SK-N-SH (cell line): ENCODE measurements around the gene LAGE3. TPM values are rescaled to one million over a fixed set of nuclear protein-coding genes. Genes with fewer than 3 reads are reported as not detected.
A peak's percentile ranks its signal among the peaks of the same experiment; 100 is the strongest.

Source experiments
- CTCF ChIA-PET: fragments of 300-600, 350-600 bp; formaldehyde crosslinking; extraction: SDS; loops from one replicate; lab custom pipeline; 2021; lab: Yijun Ruan, JAX
- POLR2A ChIA-PET: fragments of 350-600 bp; sonication (Branson Sonifier 250); formaldehyde crosslinking; extraction: SDS; loops from one replicate; lab custom pipeline; 2020; ENCODE audit warnings: antibody characterized with exemption, inconsistent platforms; lab: Yijun Ruan, JAX
- DNase-seq: peaks from one replicate; pipeline ENCODE4 v3.0.0; 2012
- H2AFZ ChIP-seq: fragments of 200-600 bp; sonication (generic); 2 replicates; pipeline ENCODE4 v1.8.1; 2016; ENCODE audit warnings: antibody characterized with exemption, mild to moderate bottlenecking, low read depth
- H3F3A ChIP-seq: fragments of 200-600 bp; sonication (generic); replicated peaks from 2 replicates; pipeline ENCODE3; 2016; ENCODE audit warnings: antibody characterized with exemption, mild to moderate bottlenecking; ENCODE audit not compliant: insufficient read depth
- H3K27ac ChIP-seq, 2 experiments: fragments of 200-500 bp in 1 of 2; fragments of 200-600 bp in 1 of 2; sonication (Bioruptor generic) in 1 of 2; sonication (generic), shearing (Covaris generic) in 1 of 2; 2 replicates each; pipeline versions ENCODE4 v1.5.1 to v1.6.1; 2014 to 2016; ENCODE audit warnings: low read depth in 2 of 2, inconsistent platforms in 1 of 2, low read length in 1 of 2, mild to moderate bottlenecking in 1 of 2, mixed read lengths in 1 of 2
- H3K27me3 ChIP-seq: fragments of 200-600 bp; sonication (generic), shearing (Covaris generic); 2 replicates; pipeline ENCODE4 v1.6.1; 2016; ENCODE audit warnings: mixed run types; ENCODE audit not compliant: insufficient read depth
- H3K36me3 ChIP-seq, 2 experiments: fragments of 200-500 bp in 1 of 2; fragments of 200-600 bp in 1 of 2; sonication (Bioruptor generic) in 1 of 2; sonication (generic) in 1 of 2; replicated peaks in 1 of 2; 2 replicates each; pipeline versions ENCODE3 to v1.5.1; 2014 to 2016; ENCODE audit warnings: low read length in 1 of 2, mild to moderate bottlenecking in 1 of 2; ENCODE audit not compliant: insufficient read depth in 2 of 2, control insufficient read depth in 1 of 2
- H3K4me1 ChIP-seq, 2 experiments: fragments of 200-500 bp in 1 of 2; fragments of 200-600 bp in 1 of 2; sonication (Bioruptor generic) in 1 of 2; sonication (generic), shearing (Covaris generic) in 1 of 2; 2 replicates each; pipeline versions ENCODE4 v1.5.1 to v1.6.1; 2014 to 2016; ENCODE audit warnings: low read depth in 1 of 2, low read length in 1 of 2, mixed run types in 1 of 2; ENCODE audit not compliant: insufficient read depth in 2 of 2, control insufficient read depth in 1 of 2
- H3K4me2 ChIP-seq: fragments of 200-600 bp; sonication (generic), shearing (Covaris generic); 2 replicates; pipeline ENCODE4 v1.6.1; 2017; ENCODE audit warnings: mixed run types
- H3K4me3 ChIP-seq, 2 experiments: fragments of 200-500 bp in 1 of 2; fragments of 200-600 bp in 1 of 2; sonication (Bioruptor generic) in 1 of 2; sonication (generic), shearing (Covaris generic) in 1 of 2; 2 replicates each; pipeline versions ENCODE4 v1.5.1 to v1.8.1; 2014 to 2016; ENCODE audit warnings: low read depth in 2 of 2, inconsistent platforms in 1 of 2, low read length in 1 of 2, mild to moderate bottlenecking in 1 of 2, mixed read lengths in 1 of 2, moderate library complexity in 1 of 2
- H3K79me2 ChIP-seq: fragments of 200-600 bp; sonication (generic); 2 replicates; pipeline ENCODE4 v1.8.1; 2017; ENCODE audit warnings: mild to moderate bottlenecking; ENCODE audit not compliant: insufficient read depth
- H3K9ac ChIP-seq: fragments of 200-600 bp; sonication (generic); 2 replicates; pipeline ENCODE4 v1.6.1; 2017; ENCODE audit warnings: mixed run types
- H3K9me2 ChIP-seq: fragments of 200-600 bp; sonication (generic); 2 replicates; pipeline ENCODE4 v1.6.1; 2017; ENCODE audit warnings: mixed run types
- H3K9me3 ChIP-seq: fragments of 200-600 bp; sonication (generic); 2 replicates; pipeline ENCODE4 v1.6.1; 2017; ENCODE audit warnings: mixed run types, mild to moderate bottlenecking, moderate library complexity
- H4K20me1 ChIP-seq: fragments of 200-600 bp; sonication (generic); 2 replicates; pipeline ENCODE4 v1.6.1; 2017; ENCODE audit warnings: mild to moderate bottlenecking, mixed run types; ENCODE audit not compliant: insufficient read depth
- CTCF ChIP-seq: fragments of 200-600 bp; sonication (generic); IDR thresholded peaks from 2 replicates; pipeline ENCODE4 v1.6.1; 2017; ENCODE audit warnings: antibody characterized with exemption, mild to moderate bottlenecking, moderate library complexity
- EZH2phosphoT487 ChIP-seq: fragments of 200-600 bp; sonication (generic); IDR thresholded peaks from 2 replicates; pipeline ENCODE4 v1.6.1; 2017; ENCODE audit warnings: low read depth, mixed run types, mild to moderate bottlenecking, antibody characterized with exemption, moderate library complexity, borderline replicate concordance
- FOXM1 ChIP-seq: IDR thresholded peaks from 2 replicates; pipeline ENCODE4 v1.4.0; 2012; ENCODE audit warnings: low read depth, mild to moderate bottlenecking
- GABPA ChIP-seq: IDR thresholded peaks from 2 replicates; pipeline ENCODE4 v1.4.0; 2012; ENCODE audit warnings: low read depth, mild to moderate bottlenecking
- JUND ChIP-seq: IDR thresholded peaks from 2 replicates; pipeline ENCODE4 v1.4.0; 2012
- MAX ChIP-seq: IDR thresholded peaks from 2 replicates; pipeline ENCODE4 v1.4.0; 2012; ENCODE audit warnings: low read depth
- MXI1 ChIP-seq: IDR thresholded peaks from 2 replicates; pipeline ENCODE4 v1.6.1; 2012; ENCODE audit warnings: mild to moderate bottlenecking, low read depth, low read length, improper control_type of control experiment
- NRF1 ChIP-seq: IDR thresholded peaks from 2 replicates; pipeline ENCODE4 v1.6.1; 2012; ENCODE audit warnings: low read depth, mild to moderate bottlenecking, low read length
- PBX3 ChIP-seq: IDR thresholded peaks from 2 replicates; pipeline ENCODE4; 2012
- POLR2AphosphoS5 ChIP-seq: IDR thresholded peaks from 2 replicates; pipeline ENCODE4 v1.6.1; 2012; ENCODE audit warnings: low read depth, low read length
- RAD21 ChIP-seq: IDR thresholded peaks from 2 replicates; pipeline ENCODE4 v1.6.1; 2012; ENCODE audit warnings: mild to moderate bottlenecking, low read length
- SIN3A ChIP-seq: IDR thresholded peaks from 2 replicates; pipeline ENCODE4 v1.6.1; 2012; ENCODE audit warnings: low read depth, mild to moderate bottlenecking, low read length, moderate library complexity, borderline replicate concordance
- SMC3 ChIP-seq: IDR thresholded peaks from 2 replicates; pipeline ENCODE4 v1.6.1; 2012; ENCODE audit warnings: low read depth, low read length, improper control_type of control experiment
- TAF1 ChIP-seq: IDR thresholded peaks from 2 replicates; pipeline ENCODE4 v1.6.1; 2012; ENCODE audit warnings: low read depth, mild to moderate bottlenecking, low read length, moderate library complexity, borderline replicate concordance
- TCF12 ChIP-seq: IDR thresholded peaks from 2 replicates; pipeline ENCODE4 v1.4.0; 2012
- WGBS: methylation state at CpG from one replicate; pipeline ENCODE4 v1.1.6; 2017; ENCODE audit warnings: low lambda C conversion rate; 5-methylcytosine and 5-hydroxymethylcytosine counted together
- polyA plus RNA-seq, 3 experiments: library from polyadenylated mRNA; depleted of rRNA; stranded (reverse); fragments of >200 nt; gene quantifications; 2 replicates each; pipeline ENCODE4 v1.2.3, GENCODE V29; 2012

LAGE3 gene
- polyA plus RNA-seq, 1 of the 3 experiments (the other 2 are of a cell fraction) = 37.2 TPM

- no peak for TF ChIP-seq GABPA
- TF ChIP-seq SMC3 = no peak
- TF ChIP-seq FOXM1 = no peak
- TF ChIP-seq MAX = no peak
- TF ChIP-seq TCF12 = no peak
Observed at GRCh38 chrX:154494715-154495114, 15.6 kb upstream of the LAGE3 start (continued).

- peak; percentile 56; the same call in 1 of the 2 replicates for TF ChIP-seq POLR2AphosphoS5
- peak; percentile 34 for TF ChIP-seq RAD21
- TF ChIP-seq SMC3 = no peak
- TF ChIP-seq PBX3 = peak; percentile 25; the same call in 1 of the 2 replicates
- 0 out of 2 replicates have a peak, but pooled peaks have one; percentile 13 for TF ChIP-seq MXI1
- TF ChIP-seq CTCF = 0 out of 2 replicates have a peak, but pooled peaks have one; percentile 15
- peak; percentile 3; the same call in 1 of the 2 replicates for TF ChIP-seq SIN3A
- peak; percentile 75; the same call in 1 of the 2 replicates for TF ChIP-seq TAF1
- peak; percentile 67 for TF ChIP-seq NRF1
- TF ChIP-seq JUND = no peak
- no peak for TF ChIP-seq EZH2phosphoT487
- peak; percentile 37; the same call in 1 of the 2 replicates for TF ChIP-seq GABPA
- peak; percentile 60; the same call in 1 of the 2 replicates for TF ChIP-seq MAX
- 13% methylated on average over 25 of the region's 71 CpGs for WGBS
- H3K4me1 ChIP-seq = peaks cover 0 to 12% of the 10 kb centered on the region in 2 experiments; a peak in 1 of 4 replicates
- H3K79me2 ChIP-seq = peaks cover 9% of the 10 kb centered on the region; the same call in 1 of the 2 replicates
- H3K27me3 ChIP-seq = 0 out of 2 replicates have a peak, but pooled peaks cover 10% of the 10 kb centered on the region
- peak; percentile 93 for DNase-seq
- H3K27ac ChIP-seq = peak within 1 kb of the TSS; percentile 80 to 83
- peaks cover 2% of the 10 kb centered on the region for H3F3A ChIP-seq
- no peaks in the 10 kb centered on the region for H3K9me2 ChIP-seq
- H4K20me1 ChIP-seq = no peaks in the 10 kb centered on the region
- H3K36me3 ChIP-seq = no peaks in the 10 kb centered on the region
- ChIA-PET POLR2A (interaction anchor here (0.6 to 2.2 kb wide), 4 partner anchors 13 to 119 kb away, joined by 3 to 8 read pairs (median 4); partner anchors contain the start of genes LAGE3 and RPL10), CTCF (interaction anchor here (1.0 to 1.7 kb wide), 3 partner anchors 9 to 472 kb away, joined by 3 to 6 read pairs (median 4); no protein-coding TSS in a partner anchor)
- H3K9me3 ChIP-seq = no peaks in the 10 kb centered on the region
- peak within 1 kb of the TSS; percentile 96 for H2AFZ ChIP-seq
- peak within 1 kb of the TSS; percentile 73 for H3K9ac ChIP-seq
- H3K4me3 ChIP-seq = peak within 1 kb of the TSS; percentile 61 to 66
- H3K4me2 ChIP-seq = peak within 1 kb of the TSS; percentile 74
Observed at GRCh38 chrX:154490414-154491083, 11.5 kb upstream of the LAGE3 start, which contains the start of gene SLC10A3. Gene SLC10A3, minus strand, starts transcription at chrX:154490629. Its CDS starts 1,689 bp downstream, at chrX:154488940.
